Gastroesophageal sphincter (tissue), 4 donors: Measurements from ENCODE around the gene AATK. TPM values are rescaled to one million over a fixed set of nuclear protein-coding genes. Genes with fewer than 3 reads are reported as not detected.
A peak's percentile ranks its signal among the peaks of the same experiment; 100 is the strongest.

ENCODE experiments used
- ATAC-seq: fragments of 150-250 bp; one replicate; pipeline ENCODE4 v1.9.1; 2016; ENCODE audit warnings: mild to moderate bottlenecking, moderate library complexity
- H3K27ac ChIP-seq, 4 donors: fragments of 200-600 bp; sonication (generic) in 3 of 4; 1 replicate in 3 of 4; 2 replicates in 1 of 4; pipeline ENCODE4 v1.5.1; 2016 to 2019
- H3K27me3 ChIP-seq: fragments of 200-600 bp; sonication (generic); one replicate; pipeline ENCODE4 v1.5.1; 2019
- H3K36me3 ChIP-seq, 2 donors: fragments of 200-600 bp; sonication (generic); one replicate each; pipeline ENCODE4 v1.5.1; 2019; ENCODE audit warnings: control low read depth in 1 of 2
- H3K4me1 ChIP-seq, 3 donors: fragments of 200-600 bp; sonication (generic); 1 replicate in 2 of 3; 2 replicates in 1 of 3; pipeline ENCODE4 v1.5.1; 2016 to 2019; ENCODE audit warnings: control low read depth in 2 of 3
- H3K4me3 ChIP-seq, 2 donors: fragments of 200-600 bp; sonication (generic); one replicate each; pipeline ENCODE4 v1.5.1; 2019; ENCODE audit warnings: mild to moderate bottlenecking in 1 of 2, moderate library complexity in 1 of 2
- H3K9me3 ChIP-seq, 3 donors: fragments of 200-600 bp; sonication (generic); one replicate each; pipeline ENCODE4 v1.5.1; 2017 to 2019; ENCODE audit warnings: control low read depth in 2 of 3
- EP300 ChIP-seq: sonication (generic); formaldehyde crosslinking; IDR thresholded peaks from one replicate; pipeline ENCODE4 v1.6.1; 2017; ENCODE audit warnings: antibody characterized with exemption, mild to moderate bottlenecking
- POLR2A ChIP-seq, 2 donors: fragments of 450-650 bp; IDR thresholded peaks; one replicate each; pipeline ENCODE4 v1.6.1; 2017; ENCODE audit warnings: antibody characterized with exemption in 2 of 2, mild to moderate bottlenecking in 2 of 2, moderate library complexity in 1 of 2
- POLR2AphosphoS5 ChIP-seq: sonication (generic); formaldehyde crosslinking; IDR thresholded peaks from one replicate; pipeline ENCODE4 v1.6.1; 2017; ENCODE audit warnings: antibody characterized with exemption
- whole genome bisulfite sequencing, 2 donors: methylation state at CpG; one replicate each; pipeline ENCODE4 v1.1.5; 2018; ENCODE audit warnings: low coverage in 1 of 2; 5-methylcytosine and 5-hydroxymethylcytosine counted together
- total RNA-seq, 4 donors: library from RNA; depleted of rRNA; stranded (reverse); fragments of >200 nt; gene quantifications; one replicate each; pipeline ENCODE4 v1.1.0, GENCODE V29; 2016
- TF ChIP-seq, protein P1 (sequence below), 4 experiments: fragments of 200-600 bp in 2 of 4; fragments of 450-650 bp in 2 of 4; sonication (generic) in 1 of 4; IDR thresholded peaks; one replicate each; pipeline ENCODE4 v1.5.1; 2017 to 2019; ENCODE audit warnings: antibody characterized with exemption in 4 of 4, mild to moderate bottlenecking in 2 of 4, moderate library complexity in 2 of 4

The AATK gene
- total RNA-seq, 4 donors from 2014 or later = 14.5 to 28.0 (median 22.1) TPM

DNA sequence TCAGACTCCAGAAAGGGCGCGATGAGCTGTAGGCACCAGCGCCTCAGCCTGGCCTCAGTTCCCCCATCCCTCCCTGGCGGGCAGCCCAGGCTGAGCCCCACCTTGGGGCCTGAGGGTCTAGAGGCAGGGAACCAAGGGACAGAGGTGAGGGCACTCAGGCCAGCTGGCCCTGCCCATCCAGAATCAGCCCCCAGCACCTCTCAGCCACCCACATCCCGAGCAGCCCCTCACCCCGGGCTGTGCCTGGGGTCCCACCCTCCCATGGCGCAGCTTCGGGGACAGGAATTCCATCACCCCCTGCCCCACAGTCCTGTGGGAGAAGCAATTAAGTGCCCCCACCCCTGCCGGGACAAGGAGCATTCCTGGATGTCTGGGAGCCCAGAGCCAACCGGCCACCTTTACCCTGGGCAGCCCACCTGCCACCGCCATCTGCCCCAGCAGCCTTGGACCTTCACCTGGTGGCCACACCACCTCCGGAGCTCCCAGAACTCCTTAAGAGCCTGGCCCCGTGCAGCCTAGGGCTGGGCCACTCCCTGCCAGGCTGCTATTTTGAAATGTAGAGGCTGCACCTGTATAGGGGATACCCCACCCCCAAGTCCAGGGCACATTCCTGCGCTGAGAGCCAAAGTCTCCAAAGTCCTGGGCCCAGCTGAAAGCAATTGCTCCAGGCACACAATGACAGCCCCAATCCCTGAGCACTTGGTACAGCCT is 34.4 kb downstream of the AATK start:
- no peak for ATAC-seq
- Histone ChIP-seq H3K27me3 (no peaks in the 10 kb centered on the region), H3K36me3 (no peaks in the 10 kb centered on the region), H3K9me3 (no peaks in the 10 kb centered on the region), H3K4me1 (peaks cover 0 to 12% (median 0%) of the 10 kb centered on the region in 3 donors), H3K4me3 (peak overlapping the region in 1 of 2 donors; percentile 28), H3K27ac (peak overlapping the region in 3 of 4 donors; percentile 22 to 72 (median 51))
- 80% methylated on average over 1 of the region's 14 CpGs; no CpG with 5 or more reads in 1 of the 2 donors for WGBS, 2 donors
- TF ChIP-seq, protein P1, sequence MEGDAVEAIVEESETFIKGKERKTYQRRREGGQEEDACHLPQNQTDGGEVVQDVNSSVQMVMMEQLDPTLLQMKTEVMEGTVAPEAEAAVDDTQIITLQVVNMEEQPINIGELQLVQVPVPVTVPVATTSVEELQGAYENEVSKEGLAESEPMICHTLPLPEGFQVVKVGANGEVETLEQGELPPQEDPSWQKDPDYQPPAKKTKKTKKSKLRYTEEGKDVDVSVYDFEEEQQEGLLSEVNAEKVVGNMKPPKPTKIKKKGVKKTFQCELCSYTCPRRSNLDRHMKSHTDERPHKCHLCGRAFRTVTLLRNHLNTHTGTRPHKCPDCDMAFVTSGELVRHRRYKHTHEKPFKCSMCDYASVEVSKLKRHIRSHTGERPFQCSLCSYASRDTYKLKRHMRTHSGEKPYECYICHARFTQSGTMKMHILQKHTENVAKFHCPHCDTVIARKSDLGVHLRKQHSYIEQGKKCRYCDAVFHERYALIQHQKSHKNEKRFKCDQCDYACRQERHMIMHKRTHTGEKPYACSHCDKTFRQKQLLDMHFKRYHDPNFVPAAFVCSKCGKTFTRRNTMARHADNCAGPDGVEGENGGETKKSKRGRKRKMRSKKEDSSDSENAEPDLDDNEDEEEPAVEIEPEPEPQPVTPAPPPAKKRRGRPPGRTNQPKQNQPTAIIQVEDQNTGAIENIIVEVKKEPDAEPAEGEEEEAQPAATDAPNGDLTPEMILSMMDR (IDR thresholded peaks at IDR 0.05) = no peak
- TF ChIP-seq EP300 (no peak), POLR2AphosphoS5 (no peak), POLR2A (IDR thresholded peaks at IDR 0.05) (no peak)

DNA sequence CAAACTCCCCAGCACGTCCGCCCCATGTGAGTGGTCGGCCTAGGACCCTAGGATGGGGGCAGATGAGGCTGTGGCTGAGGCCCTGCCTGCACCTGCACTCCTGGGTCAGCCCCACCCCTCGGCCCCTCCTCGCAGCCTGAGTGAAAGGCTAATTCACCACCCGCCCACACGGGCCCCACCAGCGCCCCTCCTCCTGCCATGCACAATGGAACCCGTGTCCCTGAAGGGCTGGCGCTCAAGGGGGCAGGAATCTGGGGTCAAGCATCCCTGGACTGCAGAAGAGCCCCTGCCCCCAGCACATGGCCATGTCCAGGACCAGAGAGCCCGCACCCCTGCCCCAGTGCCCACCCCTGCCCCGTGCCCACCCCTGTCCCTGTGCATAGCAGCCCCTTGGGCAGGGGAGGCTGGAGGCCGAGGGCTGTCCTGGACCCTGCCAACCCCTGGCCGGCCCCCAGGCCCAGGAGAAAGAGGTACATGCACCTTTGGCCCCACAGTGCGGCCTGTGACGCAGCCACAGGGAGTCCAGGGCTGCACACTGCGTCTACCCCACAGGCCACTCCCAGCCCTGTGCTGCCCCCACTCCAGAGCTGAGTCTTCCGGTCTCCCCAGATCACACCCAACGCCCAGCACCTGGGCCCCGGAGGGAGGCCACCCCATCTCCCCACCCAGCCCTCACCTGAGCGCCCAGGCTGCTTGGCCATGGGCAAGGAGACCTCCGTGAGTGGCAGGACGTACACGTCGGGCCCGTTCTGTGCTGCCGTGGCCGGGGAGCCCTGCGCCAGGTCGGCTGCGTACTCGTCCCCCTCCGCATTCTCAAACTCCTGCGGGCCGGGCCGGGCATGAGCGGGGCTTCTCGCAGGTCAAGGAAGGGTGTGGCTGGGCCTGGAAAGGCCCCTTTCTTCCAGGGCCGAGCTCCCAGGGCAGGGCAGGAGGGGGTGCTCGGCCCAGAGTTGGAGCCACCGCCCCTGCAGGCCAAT is 35.3 kb downstream of the AATK start:
- no peak for ATAC-seq
- Histone ChIP-seq H3K36me3 (no peaks in the 10 kb centered on the region), H3K27me3 (no peaks in the 10 kb centered on the region), H3K27ac (peak overlapping the region in 3 of 4 donors; percentile 43 to 72 (median 55)), H3K4me3 (peak overlapping the region in 1 of 2 donors; percentile 28), H3K9me3 (no peaks in the 10 kb centered on the region), H3K4me1 (peaks cover 0 to 12% (median 0%) of the 10 kb centered on the region in 3 donors)
- WGBS, 2 donors = 90% methylated on average over 9 of the region's 41 CpGs; no CpG with 5 or more reads in 1 of the 2 donors
- TF ChIP-seq, protein P1 (IDR thresholded peaks at IDR 0.05) = no peak
- TF ChIP-seq EP300 (no peak), POLR2AphosphoS5 (no peak), POLR2A (IDR thresholded peaks at IDR 0.05) (no peak)

DNA sequence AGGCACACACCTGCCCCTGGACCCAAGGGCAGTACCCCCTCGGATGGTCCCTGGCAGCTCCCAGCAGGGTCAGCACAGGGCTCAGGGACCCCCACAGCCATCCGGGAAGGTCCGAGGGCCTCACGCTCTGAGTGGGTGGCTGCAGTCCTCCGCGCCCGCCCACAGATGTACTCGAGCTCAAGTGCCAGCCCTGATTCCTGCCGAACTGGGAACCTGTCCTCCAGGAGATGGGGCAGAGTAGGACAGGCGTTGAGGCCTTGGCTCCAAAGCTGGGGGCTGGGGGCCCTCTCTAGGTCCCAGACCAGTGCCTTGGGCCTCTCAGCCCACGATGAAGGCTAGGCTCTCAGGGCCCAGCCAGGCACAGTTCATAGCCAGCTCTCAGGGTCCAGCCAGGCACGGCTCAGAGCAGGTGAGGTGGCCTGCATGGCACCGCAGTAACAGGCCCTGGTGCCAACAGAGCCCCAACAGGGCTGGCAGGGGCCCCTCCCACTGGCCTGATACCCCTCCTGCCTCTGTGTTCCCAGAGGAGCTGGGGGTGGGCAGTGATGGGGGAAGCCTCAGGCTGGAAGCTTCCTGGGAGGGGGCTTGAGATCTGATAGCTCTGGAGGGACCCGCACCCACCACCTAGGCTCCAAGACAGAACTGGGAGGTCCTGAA is 36.2 kb downstream of the AATK start:
- no peak for ATAC-seq
- TF ChIP-seq POLR2A (IDR thresholded peaks at IDR 0.05) (no peak), EP300 (no peak), POLR2AphosphoS5 (no peak)
- TF ChIP-seq, protein P1 (IDR thresholded peaks at IDR 0.05) = no peak
- no CpG with 5 or more reads among the region's 14 CpGs for WGBS, 2 donors

DNA sequence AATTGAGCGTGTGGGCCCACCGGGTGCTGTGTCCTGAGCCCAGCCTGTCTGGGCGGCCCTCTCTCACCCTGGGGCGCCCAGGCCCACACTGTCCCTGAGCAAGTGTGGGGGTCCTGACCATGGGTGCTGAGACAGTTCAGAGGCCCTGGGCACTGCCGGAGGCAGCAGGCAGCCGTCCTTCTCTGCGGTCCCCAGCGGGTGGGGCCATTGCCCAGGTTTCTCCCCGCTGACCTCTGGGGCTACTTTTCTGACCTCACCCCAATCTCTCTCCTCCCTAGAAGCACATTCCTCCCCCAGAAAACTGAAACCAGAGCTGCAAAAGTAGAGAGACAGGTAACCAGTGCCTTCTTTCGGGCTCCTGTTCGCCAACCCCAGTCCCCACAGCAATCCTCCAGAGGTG is 36.7 kb downstream of the AATK start:
- peaks cover 0 to 12% (median 0%) of the 10 kb centered on the region in 3 donors for H3K4me1 ChIP-seq
- peak overlapping the region in 3 of 4 donors; percentile 43 to 72 (median 55) for H3K27ac ChIP-seq
- WGBS, 2 donors = 100% methylated on average over 1 of the region's 11 CpGs; no CpG with 5 or more reads in 1 of the 2 donors
- H3K4me3 ChIP-seq = no peak overlapping the region
- no peak for ATAC-seq
- no peaks in the 10 kb centered on the region for H3K27me3 ChIP-seq
- no peaks in the 10 kb centered on the region for H3K9me3 ChIP-seq
- TF ChIP-seq, protein P1 (IDR thresholded peaks at IDR 0.05) = no peak
- H3K36me3 ChIP-seq = no peaks in the 10 kb centered on the region

More for the DNA sequence above, 36.2 kb downstream of the AATK start:
- no peaks in the 10 kb centered on the region for H3K36me3 ChIP-seq
- peaks cover 0 to 12% (median 0%) of the 10 kb centered on the region in 3 donors for H3K4me1 ChIP-seq
- peak overlapping the region in 3 of 4 donors; percentile 43 to 72 (median 55) for H3K27ac ChIP-seq
- H3K9me3 ChIP-seq = no peaks in the 10 kb centered on the region
- H3K4me3 ChIP-seq = peak overlapping the region in 1 of 2 donors; percentile 2
- no peaks in the 10 kb centered on the region for H3K27me3 ChIP-seq
